ENCODE results near the gene KRTAP2-2.
"Not testable (repeated sequence)": the region's sequence is repeated elsewhere in the genome, so short reads cannot be mapped to it uniquely, and the experiment has no call there.

Gene KRTAP2-2, protein sequence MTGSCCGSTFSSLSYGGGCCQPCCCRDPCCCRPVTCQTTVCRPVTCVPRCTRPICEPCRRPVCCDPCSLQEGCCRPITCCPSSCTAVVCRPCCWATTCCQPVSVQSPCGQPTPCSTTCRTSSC

GRCh38 chr17:41055130-41055529, at the start of gene KRTAP2-2:
KRTAP2-2 (minus strand) TSS chr17:41055230; CDS start chr17:41055211, 19 bp downstream.
- DNase-seq (ENCODE audit: low read depth, low spot score), result not testable (repeated sequence)

DNA sequence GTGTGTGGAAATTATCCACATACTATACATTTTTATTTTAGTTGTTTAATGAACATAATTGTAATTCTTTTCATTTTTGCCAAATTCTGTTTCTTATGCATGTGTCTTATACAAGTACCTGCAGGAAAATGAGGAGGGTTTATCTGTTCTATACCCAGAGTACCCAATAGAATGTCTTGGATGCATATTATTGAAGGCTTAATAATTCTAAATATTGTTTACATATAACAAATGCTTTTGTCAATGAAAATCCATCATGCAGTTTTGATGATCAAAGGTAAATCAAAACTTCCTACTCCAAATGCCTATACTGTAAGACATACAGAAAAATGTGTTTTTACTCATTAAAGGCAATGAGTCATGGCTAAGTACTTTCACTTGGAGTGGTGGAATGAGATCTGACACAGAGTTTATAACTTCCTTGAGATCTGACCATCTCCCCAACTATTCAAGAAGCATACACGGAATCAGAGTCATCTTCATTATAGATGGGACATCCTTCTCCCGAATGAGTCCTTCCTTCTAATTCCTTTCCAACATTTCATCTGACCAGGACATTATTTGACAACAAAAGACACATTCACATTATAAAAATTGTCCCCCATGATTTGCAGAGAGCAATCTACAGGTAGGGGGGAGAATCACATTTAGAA, 49.5 kb upstream of the KRTAP2-2 start:
- not testable (repeated sequence) for DNase-seq (ENCODE audit: low read depth, low spot score)

GRCh38 chr17:41103896-41104295, 48.9 kb upstream of the KRTAP2-2 start:
- DNase-seq (ENCODE audit: low read depth, low spot score), result no peak

DNA sequence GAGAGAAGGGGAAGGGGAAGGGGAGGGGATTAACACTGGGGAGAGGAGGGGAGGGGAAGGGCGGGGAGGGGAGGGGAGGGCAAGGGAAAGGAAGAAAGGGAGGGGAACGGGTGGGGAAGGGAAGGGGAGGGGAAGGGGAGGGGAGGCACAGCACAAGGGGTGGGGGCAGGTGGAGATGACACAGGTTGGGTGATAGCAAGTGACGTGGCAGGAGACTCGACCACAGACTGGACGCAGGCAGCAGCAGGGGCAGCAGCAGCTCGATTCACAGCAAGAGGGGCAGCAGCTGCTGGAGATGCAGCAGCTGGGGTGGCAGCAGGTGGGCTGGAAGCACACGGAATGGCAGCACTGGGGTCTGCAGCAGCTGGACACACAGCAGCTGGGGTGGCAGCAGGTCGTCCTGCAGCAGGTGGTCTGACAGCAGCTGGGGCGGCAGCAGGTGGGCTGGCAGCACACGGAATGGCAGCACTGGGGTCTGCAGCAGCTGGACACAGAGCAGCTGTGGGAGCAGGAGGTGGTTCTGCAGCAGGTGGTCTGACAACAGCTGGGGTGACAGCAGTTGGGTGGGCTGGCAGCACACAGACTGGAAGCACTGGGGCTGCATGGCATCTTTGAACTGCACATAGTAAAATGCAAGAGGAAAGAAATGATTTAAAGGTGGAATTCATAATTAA, 46.7 kb upstream of the KRTAP2-2 start, which contains the start of gene KRTAP4-16:
Gene KRTAP4-16 (minus strand): TSS at position 624 of the 674 bp plus-strand sequence. CDS start 0 bp downstream, at position 624.
- no peak for DNase-seq (ENCODE audit: low read depth, low spot score)

DNA sequence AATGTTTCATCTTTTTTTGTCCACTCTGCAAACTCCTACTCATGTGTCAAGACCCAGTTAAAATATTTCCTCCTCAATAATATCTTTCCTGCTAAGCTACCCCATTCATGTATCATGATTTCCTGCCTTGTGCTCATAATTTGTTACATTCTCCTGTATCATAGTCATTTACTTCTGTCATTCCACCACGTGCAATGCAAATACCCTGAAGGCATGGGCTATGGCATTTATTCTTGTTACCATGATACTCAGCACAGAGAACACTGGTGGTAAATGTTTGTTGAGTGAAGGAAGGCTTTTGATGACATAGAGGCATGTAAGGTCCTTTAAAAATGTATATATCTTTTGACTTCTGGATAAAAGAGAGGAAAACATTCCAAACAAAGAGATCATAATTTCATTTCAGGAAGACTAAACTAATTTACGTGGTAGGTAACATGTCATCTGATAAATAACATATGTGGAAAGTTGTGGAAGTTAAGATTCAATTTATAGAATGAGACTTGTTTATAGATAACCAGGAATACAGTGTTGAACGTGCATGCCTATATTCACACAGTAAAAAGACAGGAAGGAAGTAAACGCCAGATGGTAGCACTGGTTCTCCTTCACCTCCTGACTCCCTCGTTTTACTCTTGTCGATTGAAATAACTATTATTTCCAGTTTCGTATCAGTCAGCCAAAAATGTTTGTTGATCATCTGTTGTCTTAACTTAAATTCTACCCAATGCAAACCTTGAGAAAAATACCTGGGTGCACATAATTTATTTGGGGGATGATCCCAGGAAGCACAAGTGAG, 44.9 kb upstream of the KRTAP2-2 start:
- not testable (repeated sequence) for DNase-seq (ENCODE audit: low read depth, low spot score)

- DNase-seq (ENCODE audit: low read depth, low spot score), result no peak
These were observed 43.5 kb upstream of the KRTAP2-2 start for GRCh38 chr17:41098481-41098880.

DNA sequence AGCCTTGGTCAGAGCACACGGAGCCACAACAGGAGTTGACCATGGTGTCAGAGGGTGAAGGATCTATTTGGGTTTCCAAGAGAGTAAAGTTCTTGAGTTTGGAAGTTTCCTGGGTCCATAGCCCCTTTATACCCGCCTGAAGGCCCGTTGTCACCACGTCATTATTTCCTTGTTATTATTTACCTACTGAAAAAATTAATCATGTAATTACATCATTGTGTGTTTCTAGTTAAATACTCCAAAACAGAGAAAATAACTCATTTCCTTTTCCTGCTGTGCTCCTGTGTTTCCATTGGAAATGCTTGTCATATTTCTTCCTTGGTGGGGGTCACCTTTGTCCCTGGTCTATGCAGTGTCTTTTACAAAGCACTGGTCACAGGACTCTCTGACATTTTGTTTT, 43.0 kb upstream of the KRTAP2-2 start, which contains the start of gene KRTAP4-8:
Gene KRTAP4-8 (minus strand): TSS at position 101 of the 400 bp plus-strand sequence. CDS start 58 bp downstream, at position 43.
- DNase-seq (ENCODE audit: low read depth, low spot score), result no peak

DNA sequence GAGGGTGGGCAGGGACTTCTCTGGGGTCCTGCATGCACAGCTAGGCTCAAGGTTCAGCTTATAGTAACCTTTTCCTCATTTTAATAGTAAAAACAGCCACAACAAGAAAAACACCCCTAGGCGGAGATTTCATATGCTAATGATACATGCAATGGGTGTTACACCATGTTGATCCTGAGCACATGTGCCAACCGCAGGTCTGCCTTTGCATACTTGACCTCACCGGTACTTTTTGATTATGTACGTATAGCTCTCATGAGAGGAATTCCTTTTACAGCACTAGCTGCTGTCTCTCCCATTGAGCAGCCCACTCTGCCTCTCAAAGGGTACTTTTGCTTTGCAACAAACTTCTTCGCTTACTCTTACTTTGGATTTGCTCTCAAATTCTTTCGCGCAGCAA, 41.0 kb upstream of the KRTAP2-2 start:
- no peak for DNase-seq (ENCODE audit: low read depth, low spot score)

GRCh38 chr17:41088760-41089352, 33.8 kb upstream of the KRTAP2-2 start:
- not testable (repeated sequence) for DNase-seq (ENCODE audit: low read depth, low spot score)

- not testable (repeated sequence) for DNase-seq (ENCODE audit: low read depth, low spot score)
These were observed 29.2 kb upstream of the KRTAP2-2 start, which contains the start of gene KRTAP4-7 for GRCh38 chr17:41084100-41084856. KRTAP4-7 (plus strand) TSS chr17:41084150; CDS start chr17:41084207, 57 bp downstream.

DNA sequence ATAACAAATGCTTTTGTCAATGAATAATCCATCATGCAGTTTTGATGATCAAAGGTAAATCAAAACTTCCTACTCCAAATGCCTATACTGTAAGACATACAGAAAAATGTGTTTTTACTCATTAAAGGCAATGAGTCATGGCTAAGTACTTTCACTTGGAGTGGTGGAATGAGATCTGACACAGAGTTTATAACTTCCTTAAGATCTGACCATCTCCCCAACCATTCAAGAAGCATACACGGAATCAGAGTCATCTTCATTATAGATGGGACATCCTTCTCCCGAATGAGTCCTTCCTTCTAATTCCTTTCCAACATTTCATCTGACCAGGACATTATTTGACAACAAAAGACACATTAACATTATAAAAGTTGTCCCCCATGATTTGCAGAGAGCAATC, 28.4 kb upstream of the KRTAP2-2 start:
- DNase-seq (ENCODE audit: low read depth, low spot score), result not testable (repeated sequence)

- no peak for DNase-seq (ENCODE audit: low read depth, low spot score)
These were observed 27.6 kb upstream of the KRTAP2-2 start for GRCh38 chr17:41082626-41083025.

DNA sequence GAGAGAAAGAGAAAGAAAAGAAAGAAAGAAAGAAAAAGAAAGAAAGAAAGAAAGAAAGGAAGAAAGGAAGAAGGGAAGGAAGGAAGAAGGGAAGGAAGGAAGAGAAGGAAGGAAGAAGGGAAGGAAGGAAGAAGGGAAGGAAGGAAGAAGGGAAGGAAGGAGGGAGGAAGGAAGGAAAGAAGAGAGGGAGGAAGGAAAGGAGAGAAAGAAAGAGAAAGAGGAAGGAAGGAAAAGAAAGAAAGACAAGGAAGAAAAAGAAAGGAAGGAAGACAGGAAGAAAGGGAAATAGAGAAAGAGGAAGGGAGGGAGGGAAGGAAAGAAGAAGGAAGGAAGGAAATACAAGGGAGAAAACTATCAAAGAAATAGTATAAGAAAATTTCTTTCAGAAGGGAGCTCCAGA, 21.8 kb upstream of the KRTAP2-2 start:
- DNase-seq (ENCODE audit: low read depth, low spot score), result no peak

- no peak for DNase-seq (ENCODE audit: low read depth, low spot score)
These were observed 18.6 kb upstream of the KRTAP2-2 start for GRCh38 chr17:41073676-41074075.

GRCh38 chr17:41071606-41072360, 16.8 kb upstream of the KRTAP2-2 start:
- no peak for DNase-seq (ENCODE audit: low read depth, low spot score)

- no peak for DNase-seq (ENCODE audit: low read depth, low spot score)
These were observed 14.0 kb upstream of the KRTAP2-2 start for GRCh38 chr17:41069031-41069430.

DNA sequence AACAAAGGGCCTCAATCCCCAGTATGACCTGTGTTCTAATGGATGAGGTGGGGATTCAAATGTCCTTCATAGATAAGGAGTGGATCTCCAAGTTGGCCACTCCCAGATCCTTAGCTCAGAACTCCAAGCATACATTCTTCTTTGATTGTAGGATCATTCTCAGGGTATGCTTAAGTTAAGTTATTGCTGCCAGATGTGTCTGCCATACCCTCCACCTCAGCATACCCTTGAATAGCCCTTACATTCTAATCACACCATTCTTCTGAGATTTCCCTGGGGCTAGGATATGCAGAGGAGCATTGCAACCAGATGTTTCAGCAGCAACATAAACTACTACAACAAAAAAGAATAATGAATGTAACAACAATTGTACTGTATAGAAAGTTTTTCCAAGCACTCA, 12.3 kb upstream of the KRTAP2-2 start:
- DNase-seq (ENCODE audit: low read depth, low spot score), result no peak

- no peak for DNase-seq (ENCODE audit: low read depth, low spot score)
These were observed 11.0 kb upstream of the KRTAP2-2 start, which contains the start of gene KRTAP2-4 for GRCh38 chr17:41065829-41066624. KRTAP2-4 (minus strand) TSS chr17:41065879; CDS start chr17:41065845, 34 bp downstream.
